ENCODE results near the gene PCDHGA1.

Gene PCDHGA1

DNA sequence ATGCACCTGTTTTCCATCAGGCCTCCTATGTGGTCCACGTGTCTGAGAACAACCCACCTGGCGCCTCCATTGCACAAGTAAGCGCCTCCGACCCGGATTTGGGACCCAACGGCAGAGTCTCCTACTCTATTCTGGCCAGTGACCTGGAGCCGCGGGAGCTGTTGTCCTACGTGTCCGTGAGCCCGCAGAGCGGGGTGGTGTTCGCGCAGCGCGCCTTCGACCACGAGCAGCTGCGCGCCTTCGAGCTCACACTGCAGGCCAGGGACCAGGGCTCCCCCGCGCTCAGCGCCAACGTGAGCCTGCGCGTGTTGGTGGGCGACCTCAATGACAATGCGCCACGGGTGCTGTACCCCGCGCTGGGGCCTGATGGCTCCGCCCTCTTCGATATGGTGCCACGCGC lies 21.3 kb downstream of the PCDHGA1 start (continued):
- TF ChIP-seq, protein P1, sequence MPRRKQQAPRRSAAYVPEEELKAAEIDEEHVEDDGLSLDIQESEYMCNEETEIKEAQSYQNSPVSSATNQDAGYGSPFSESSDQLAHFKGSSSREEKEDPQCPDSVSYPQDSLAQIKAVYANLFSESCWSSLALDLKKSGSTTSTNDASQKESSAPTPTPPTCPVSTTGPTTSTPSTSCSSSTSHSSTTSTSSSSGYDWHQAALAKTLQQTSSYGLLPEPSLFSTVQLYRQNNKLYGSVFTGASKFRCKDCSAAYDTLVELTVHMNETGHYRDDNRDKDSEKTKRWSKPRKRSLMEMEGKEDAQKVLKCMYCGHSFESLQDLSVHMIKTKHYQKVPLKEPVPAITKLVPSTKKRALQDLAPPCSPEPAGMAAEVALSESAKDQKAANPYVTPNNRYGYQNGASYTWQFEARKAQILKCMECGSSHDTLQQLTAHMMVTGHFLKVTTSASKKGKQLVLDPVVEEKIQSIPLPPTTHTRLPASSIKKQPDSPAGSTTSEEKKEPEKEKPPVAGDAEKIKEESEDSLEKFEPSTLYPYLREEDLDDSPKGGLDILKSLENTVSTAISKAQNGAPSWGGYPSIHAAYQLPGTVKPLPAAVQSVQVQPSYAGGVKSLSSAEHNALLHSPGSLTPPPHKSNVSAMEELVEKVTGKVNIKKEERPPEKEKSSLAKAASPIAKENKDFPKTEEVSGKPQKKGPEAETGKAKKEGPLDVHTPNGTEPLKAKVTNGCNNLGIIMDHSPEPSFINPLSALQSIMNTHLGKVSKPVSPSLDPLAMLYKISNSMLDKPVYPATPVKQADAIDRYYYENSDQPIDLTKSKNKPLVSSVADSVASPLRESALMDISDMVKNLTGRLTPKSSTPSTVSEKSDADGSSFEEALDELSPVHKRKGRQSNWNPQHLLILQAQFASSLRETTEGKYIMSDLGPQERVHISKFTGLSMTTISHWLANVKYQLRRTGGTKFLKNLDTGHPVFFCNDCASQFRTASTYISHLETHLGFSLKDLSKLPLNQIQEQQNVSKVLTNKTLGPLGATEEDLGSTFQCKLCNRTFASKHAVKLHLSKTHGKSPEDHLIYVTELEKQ (tag by site-specific recombination; IDR thresholded peaks at IDR 0.05; ENCODE audit: borderline replicate concordance) = no peak
- TF ChIP-seq ZNF621 (tag by site-specific recombination; IDR thresholded peaks at IDR 0.05) (no peak), KLF8 (tag by site-specific recombination; IDR thresholded peaks at IDR 0.05) (no peak), MEIS1 (CRISPR knock-in tag; IDR thresholded peaks at IDR 0.05; ENCODE audit: borderline replicate concordance) (no peak), ZNF391 (tag by site-specific recombination; IDR thresholded peaks at IDR 0.05; ENCODE audit: borderline replicate concordance, low read depth) (no peak)

DNA sequence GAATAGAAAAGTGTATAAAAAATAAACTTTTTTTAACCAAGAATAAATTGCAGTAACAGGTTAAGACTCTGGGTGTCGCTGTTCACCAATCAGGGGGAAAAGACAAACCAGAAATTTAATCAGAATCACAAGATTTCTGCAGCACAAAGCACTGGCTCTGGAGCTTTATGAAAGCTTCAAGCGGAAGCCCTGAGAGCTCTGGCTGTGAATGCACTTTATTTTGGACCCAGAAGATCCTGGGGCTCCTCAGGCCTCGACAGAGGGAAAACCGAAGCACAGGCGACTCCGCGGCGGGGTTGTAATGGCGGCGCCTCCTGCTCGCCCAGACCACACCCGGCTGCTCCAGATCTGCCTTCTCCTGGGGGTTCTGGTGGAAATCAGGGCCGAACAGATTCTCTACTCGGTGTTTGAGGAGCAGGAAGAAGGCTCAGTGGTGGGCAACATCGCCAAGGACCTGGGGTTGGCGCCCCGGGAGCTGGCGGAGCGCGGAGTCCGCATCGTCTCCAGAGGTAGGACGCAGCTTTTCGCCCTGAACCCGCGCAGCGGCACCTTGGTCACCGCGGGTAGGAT lies 24.7 kb downstream of the PCDHGA1 start, which contains the start of gene PCDHGA4:
PCDHGA4 (plus strand) TSS at position 122 of the 570 bp plus-strand sequence; CDS start at position 209, 87 bp downstream.
- Histone ChIP-seq H3K4me1 (ENCODE audit: control insufficient read depth, insufficient read depth, low read length) (peaks cover 2% of the 10 kb centered on the region; the same call in 1 of the 2 replicates), H3K27ac (ENCODE audit: extremely low read depth, low read depth, low read length) (no peak within 1 kb of the TSS), H3K9me3 (ENCODE audit: control insufficient read depth, insufficient read depth, low read depth, low read length) (no peaks in the 10 kb centered on the region), H3K36me3 (ENCODE audit: control insufficient read depth in 2 of 2, insufficient read depth in 1 of 2, low read length in 2 of 2) (no peaks in the 10 kb centered on the region), H3K4me3 (ENCODE audit: low read depth, low read length) (peak within 1 kb of the TSS; percentile 13)
- ChIA-PET CTCF (interaction anchor here (0.7 to 2.6 kb wide), 19 partner anchors 9 to 213 kb away, joined by 3 to 17 read pairs (median 5); partner anchors contain the start of genes PCDHGA2, PCDHGA5 and TAF7), POLR2A (no interaction called here)
- TF ChIP-seq ZNF654 (tag by site-specific recombination; IDR thresholded peaks at IDR 0.05; ENCODE audit: low read depth) (peak; percentile 21), ZNF2 (tag by site-specific recombination; IDR thresholded peaks at IDR 0.05) (no peak)

DNA sequence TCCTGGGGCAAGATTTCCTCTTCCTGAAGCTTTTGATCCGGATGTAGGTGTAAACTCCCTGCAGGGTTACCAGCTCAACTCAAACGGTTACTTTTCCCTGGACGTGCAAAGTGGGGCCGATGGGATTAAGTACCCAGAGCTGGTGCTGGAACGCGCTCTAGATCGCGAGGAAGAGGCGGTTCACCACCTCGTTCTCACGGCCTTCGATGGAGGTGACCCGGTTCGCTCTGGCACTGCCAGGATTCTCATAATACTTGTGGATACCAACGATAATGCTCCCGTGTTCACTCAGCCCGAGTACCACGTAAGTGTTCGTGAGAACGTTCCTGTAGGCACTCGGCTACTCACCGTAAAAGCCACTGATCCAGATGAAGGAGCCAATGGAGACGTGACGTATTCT lies 25.3 kb downstream of the PCDHGA1 start:
- ChIA-PET POLR2A (no interaction called here), CTCF (interaction anchor here (0.7 to 2.6 kb wide), 12 partner anchors 9 to 208 kb away, joined by 3 to 17 read pairs (median 6); partner anchors contain the start of genes PCDHGA2 and PCDHGA5)
- no peaks in the 10 kb centered on the region for H3K4me1 ChIP-seq (ENCODE audit: control insufficient read depth, insufficient read depth, low read length)
- H3K36me3 ChIP-seq (ENCODE audit: control insufficient read depth in 2 of 2, insufficient read depth in 1 of 2, low read length in 2 of 2) = no peaks in the 10 kb centered on the region
- H3K9me3 ChIP-seq (ENCODE audit: control insufficient read depth, insufficient read depth, low read depth, low read length) = peaks cover 1% of the 10 kb centered on the region; the same call in 1 of the 2 replicates
- no peak overlapping the region for H3K27ac ChIP-seq (ENCODE audit: extremely low read depth, low read depth, low read length)
- no peak overlapping the region for H3K4me3 ChIP-seq (ENCODE audit: low read depth, low read length)
- TF ChIP-seq ZSCAN30 (tag by site-specific recombination; IDR thresholded peaks at IDR 0.05) (no peak), ZNF530 (tag by site-specific recombination; IDR thresholded peaks at IDR 0.05; ENCODE audit: low read depth) (no peak), ZNF140 (tag by site-specific recombination; IDR thresholded peaks at IDR 0.05) (no peak), ZNF555 (tag by site-specific recombination; conservative IDR thresholded peaks at IDR 0.05) (no peak), ZNF701 (tag by site-specific recombination; IDR thresholded peaks at IDR 0.05) (no peak), ZNF174 (tag by site-specific recombination; IDR thresholded peaks at IDR 0.05) (no peak), ZNF292 (tag by site-specific recombination; IDR thresholded peaks at IDR 0.05; ENCODE audit: borderline replicate concordance, low read depth) (no peak), ZSCAN23 (tag by site-specific recombination; IDR thresholded peaks at IDR 0.05) (no peak), ZXDB (tag by site-specific recombination; IDR thresholded peaks at IDR 0.05) (no peak), ZNF654 (tag by site-specific recombination; IDR thresholded peaks at IDR 0.05; ENCODE audit: low read depth) (no peak), ZNF202 (tag by site-specific recombination; IDR thresholded peaks at IDR 0.05; ENCODE audit: borderline replicate concordance) (no peak), PRDM1 (tag by site-specific recombination; IDR thresholded peaks at IDR 0.05) (no peak), ZNF133 (tag by site-specific recombination; IDR thresholded peaks at IDR 0.05) (no peak)
- TF ChIP-seq, protein P2, sequence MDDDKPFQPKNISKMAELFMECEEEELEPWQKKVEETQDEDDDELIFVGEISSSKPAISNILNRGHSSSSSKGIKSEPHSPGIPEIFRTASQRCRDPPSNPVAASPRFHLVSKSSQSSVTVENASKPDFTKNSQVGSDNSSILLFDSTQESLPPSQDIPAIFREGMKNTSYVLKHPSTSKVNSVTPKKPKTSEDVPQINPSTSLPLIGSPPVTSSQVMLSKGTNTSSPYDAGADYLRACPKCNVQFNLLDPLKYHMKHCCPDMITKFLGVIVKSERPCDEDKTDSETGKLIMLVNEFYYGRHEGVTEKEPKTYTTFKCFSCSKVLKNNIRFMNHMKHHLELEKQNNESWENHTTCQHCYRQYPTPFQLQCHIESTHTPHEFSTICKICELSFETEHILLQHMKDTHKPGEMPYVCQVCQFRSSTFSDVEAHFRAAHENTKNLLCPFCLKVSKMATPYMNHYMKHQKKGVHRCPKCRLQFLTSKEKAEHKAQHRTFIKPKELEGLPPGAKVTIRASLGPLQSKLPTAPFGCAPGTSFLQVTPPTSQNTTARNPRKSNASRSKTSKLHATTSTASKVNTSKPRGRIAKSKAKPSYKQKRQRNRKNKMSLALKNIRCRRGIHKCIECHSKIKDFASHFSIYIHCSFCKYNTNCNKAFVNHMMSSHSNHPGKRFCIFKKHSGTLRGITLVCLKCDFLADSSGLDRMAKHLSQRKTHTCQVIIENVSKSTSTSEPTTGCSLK (tag by site-specific recombination; IDR thresholded peaks at IDR 0.05) = no peak
